Activated T-helper 2 cell treated with anti-CD3 and anti-CD28 coated beads, Interferon-gamma antibody, Interleukin-2, Interleukin-4, amounts not matched to agents 10 μg/mL and 5 μg/mL and 100 μg/mL, durations not matched to agents 14 hours and 24 hours and 36 hours (primary cell): ENCODE data around the gene SLC48A1. TPM values are rescaled to one million over a fixed set of nuclear protein-coding genes. Genes with fewer than 3 reads are reported as not detected.

Experiments
- DNase-seq: peaks from one replicate; pipeline ENCODE4 v3.0.0; 2021; ENCODE audit warnings: low spot score
- H3K27ac Mint-ChIP-seq: one replicate; pipeline ENCODE4 v1.8.0; 2021; ENCODE audit warnings: mixed read lengths
- H3K27me3 Mint-ChIP-seq: one replicate; pipeline ENCODE4 v1.8.0; 2021; ENCODE audit warnings: low read depth, mixed read lengths
- H3K36me3 Mint-ChIP-seq: one replicate; pipeline ENCODE4 v1.8.0; 2021; ENCODE audit warnings: low read depth, mixed read lengths
- H3K4me1 Mint-ChIP-seq: one replicate; pipeline ENCODE4 v1.8.0; 2021; ENCODE audit warnings: low read depth, mixed read lengths
- H3K4me3 Mint-ChIP-seq: one replicate; pipeline ENCODE4 v1.8.0; 2021; ENCODE audit warnings: low read depth, mild to moderate bottlenecking, moderate library complexity, mixed read lengths
- H3K9me3 Mint-ChIP-seq: one replicate; pipeline ENCODE4 v1.8.0; 2021; ENCODE audit warnings: mixed read lengths
- intact Hi-C: fragments of 100-400 bp; cut with micrococcal nuclease; formaldehyde crosslinking; loops from one replicate; pipeline ENCODE4 v1.15.1; 2023
- total RNA-seq: library from RNA; stranded (reverse); gene quantifications from 2 replicates; pipeline ENCODE4 v1.2.3, GENCODE V29; 2022

Gene SLC48A1
- total RNA-seq, result 7.3 and 7.4 TPM in 2 replicates

DNA sequence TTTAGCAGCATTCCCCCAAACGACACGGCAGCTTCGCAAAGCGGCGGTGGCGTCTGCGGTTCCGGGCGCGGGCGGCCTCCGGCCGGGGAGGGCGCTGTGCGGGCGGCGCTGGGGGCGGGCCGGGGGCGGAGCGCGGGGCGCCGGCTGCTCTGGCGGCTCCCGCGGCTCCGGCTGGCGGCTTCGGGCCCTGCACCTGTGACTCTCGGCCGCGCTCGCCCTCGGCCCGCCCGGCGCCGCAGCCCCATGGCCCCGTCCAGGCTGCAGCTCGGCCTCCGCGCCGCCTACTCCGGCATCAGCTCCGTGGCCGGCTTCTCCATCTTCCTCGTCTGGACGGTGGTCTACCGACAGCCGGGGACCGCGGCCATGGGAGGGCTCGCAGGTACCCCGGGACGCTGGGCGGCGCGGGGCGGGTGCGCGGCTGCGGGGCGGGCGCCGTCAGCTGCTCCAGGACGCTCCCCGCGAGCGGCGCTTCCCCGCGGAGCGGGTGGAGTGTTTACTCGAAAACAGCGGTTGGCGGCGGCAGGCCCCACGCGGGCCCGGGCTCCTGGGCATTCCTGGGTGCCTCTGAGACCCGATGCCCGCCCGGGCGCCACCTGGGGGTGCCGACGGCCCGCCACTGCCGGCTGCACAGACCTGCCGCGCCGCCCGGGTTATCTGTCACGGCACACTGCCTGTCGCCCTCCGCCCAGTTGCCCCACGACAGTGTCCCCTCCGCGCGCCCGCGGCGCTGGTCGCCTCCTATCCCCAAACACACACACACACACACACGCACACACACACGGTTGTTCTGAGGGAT is at the start of gene SLC48A1:
Gene SLC48A1, plus strand, starts transcription at position 177 of the 796 bp plus-strand sequence. Its CDS starts 67 bp downstream, at position 244.
- Mint-ChIP-seq H3K4me3 (peak within 1 kb of the TSS; percentile 88), H3K27me3 (peaks cover 10% of the 10 kb centered on the region), H3K27ac (peak within 1 kb of the TSS; percentile 62), H3K36me3 (no peaks in the 10 kb centered on the region), H3K9me3 (no peaks in the 10 kb centered on the region), H3K4me1 (peaks cover 31% of the 10 kb centered on the region)
- intact Hi-C loops, result no loop called here
- peak; percentile 72 for DNase-seq

- no peaks in the 10 kb centered on the region for H3K27me3 Mint-ChIP-seq
- H3K9me3 Mint-ChIP-seq, result no peaks in the 10 kb centered on the region
- no peak within 1 kb of the TSS for H3K27ac Mint-ChIP-seq
- H3K4me3 Mint-ChIP-seq, result no peak within 1 kb of the TSS
- DNase-seq, result no peak
- peaks cover 21% of the 10 kb centered on the region for H3K4me1 Mint-ChIP-seq
- no peaks in the 10 kb centered on the region for H3K36me3 Mint-ChIP-seq
- intact Hi-C loops, result no loop called here
Measured at GRCh38 chr12:47725091-47725772, 47.8 kb upstream of the SLC48A1 start, which contains the start of gene ENDOU. Gene ENDOU, minus strand, starts transcription at chr12:47725490. Its CDS starts 77 bp downstream, at chr12:47725413.

DNA sequence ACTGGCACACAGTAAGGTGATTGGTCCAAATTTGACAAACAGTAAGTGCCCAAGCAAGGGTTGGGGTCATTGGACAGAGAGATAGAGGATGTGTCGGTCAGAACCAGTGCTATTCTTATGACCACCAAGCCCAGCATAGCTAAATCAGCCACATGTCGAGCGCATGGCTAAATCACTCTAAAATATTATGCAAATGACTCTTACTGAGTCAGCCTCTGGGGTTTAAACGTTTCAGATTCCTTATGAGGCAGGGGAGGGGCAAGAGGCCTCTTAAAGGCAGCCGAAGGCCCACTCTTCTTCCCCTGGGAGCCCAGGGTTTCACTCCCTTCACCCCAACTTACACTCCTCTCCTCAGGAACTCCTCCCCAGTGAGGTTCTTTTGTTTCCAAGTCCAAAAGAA is 47.1 kb upstream of the SLC48A1 start:
- no peak overlapping the region for H3K27ac Mint-ChIP-seq
- no peaks in the 10 kb centered on the region for H3K36me3 Mint-ChIP-seq
- intact Hi-C loops, result no loop called here
- H3K9me3 Mint-ChIP-seq, result no peaks in the 10 kb centered on the region
- H3K27me3 Mint-ChIP-seq, result no peaks in the 10 kb centered on the region
- H3K4me3 Mint-ChIP-seq, result no peak overlapping the region
- DNase-seq, result no peak
- peaks cover 21% of the 10 kb centered on the region for H3K4me1 Mint-ChIP-seq

DNA sequence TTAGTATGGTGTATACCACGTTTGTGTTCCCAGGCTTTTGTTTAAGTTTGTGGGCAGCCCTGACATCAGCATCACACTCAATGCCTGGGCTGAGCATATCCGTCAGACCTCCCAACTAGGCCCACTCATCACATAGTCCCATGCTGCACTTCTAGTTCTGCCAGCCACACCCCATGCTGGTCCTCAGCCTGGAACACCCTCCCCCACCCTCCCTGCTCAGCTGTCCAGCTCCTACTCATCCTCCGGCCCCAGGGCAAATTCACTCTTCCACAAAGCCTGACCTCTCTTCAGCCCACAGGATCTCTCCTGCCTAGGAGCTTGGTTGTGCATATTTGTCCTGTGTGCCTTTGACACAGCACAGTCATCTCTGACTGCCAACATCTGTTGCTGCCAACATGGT is 43.8 kb upstream of the SLC48A1 start:
- no peak overlapping the region for H3K27ac Mint-ChIP-seq
- H3K4me3 Mint-ChIP-seq, result no peak overlapping the region
- no peaks in the 10 kb centered on the region for H3K27me3 Mint-ChIP-seq
- DNase-seq, result no peak
- no peaks in the 10 kb centered on the region for H3K9me3 Mint-ChIP-seq
- no peaks in the 10 kb centered on the region for H3K36me3 Mint-ChIP-seq
- intact Hi-C loops, result no loop called here
- H3K4me1 Mint-ChIP-seq, result no peaks in the 10 kb centered on the region

DNA sequence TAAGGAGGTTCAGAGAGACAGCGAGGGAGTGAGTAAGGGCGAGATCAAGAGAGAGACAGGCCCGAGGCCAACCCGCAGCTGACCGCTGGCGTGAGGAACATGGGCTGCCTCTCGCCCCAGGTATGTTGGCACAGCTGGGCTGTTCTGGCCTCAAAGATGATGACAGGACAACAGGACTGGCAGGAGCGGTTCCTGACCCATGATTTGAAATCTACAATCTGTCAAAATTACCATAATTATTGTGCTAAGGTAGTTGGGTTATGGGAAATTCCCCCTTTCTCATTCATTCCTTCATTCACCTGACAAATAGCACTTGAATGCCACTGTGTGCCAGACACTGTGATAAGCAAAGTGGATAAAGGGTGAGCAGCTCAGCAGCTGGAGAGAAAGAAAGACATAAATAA is 42.7 kb upstream of the SLC48A1 start:
- Mint-ChIP-seq H3K27me3 (no peaks in the 10 kb centered on the region), H3K4me1 (no peaks in the 10 kb centered on the region), H3K36me3 (no peaks in the 10 kb centered on the region), H3K4me3 (no peak overlapping the region), H3K9me3 (no peaks in the 10 kb centered on the region), H3K27ac (no peak overlapping the region)
- intact Hi-C loops, result no loop called here
- no peak for DNase-seq

DNA sequence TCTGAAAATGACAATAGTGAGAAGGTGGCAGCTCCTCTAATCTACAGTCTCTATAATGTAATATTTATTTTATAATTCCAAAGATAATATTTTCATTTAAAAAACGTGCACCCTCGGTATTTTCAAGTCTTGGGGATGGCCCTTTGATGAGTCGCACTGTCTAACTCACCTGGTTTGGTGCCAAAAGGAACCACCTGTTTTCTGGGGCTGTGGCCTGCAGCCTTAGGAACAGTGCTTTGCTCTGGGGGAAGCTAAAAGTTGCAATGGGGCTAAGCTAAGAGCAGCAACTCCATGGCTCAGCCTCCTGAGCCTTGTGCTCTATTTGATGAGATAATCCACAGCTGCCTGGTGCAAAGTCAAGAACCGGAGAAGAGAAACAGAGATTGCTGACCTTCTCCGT is 41.3 kb upstream of the SLC48A1 start:
- intact Hi-C loops, result no loop called here
- Mint-ChIP-seq H3K27ac (no peak overlapping the region), H3K9me3 (no peaks in the 10 kb centered on the region), H3K4me3 (no peak overlapping the region), H3K27me3 (no peaks in the 10 kb centered on the region), H3K4me1 (no peaks in the 10 kb centered on the region), H3K36me3 (no peaks in the 10 kb centered on the region)
- DNase-seq, result no peak

GRCh38 chr12:47732504-47732903 is 40.5 kb upstream of the SLC48A1 start:
- no peaks in the 10 kb centered on the region for H3K36me3 Mint-ChIP-seq
- no peak for DNase-seq
- no peaks in the 10 kb centered on the region for H3K4me1 Mint-ChIP-seq
- intact Hi-C loops, result no loop called here
- H3K27me3 Mint-ChIP-seq, result no peaks in the 10 kb centered on the region
- no peaks in the 10 kb centered on the region for H3K9me3 Mint-ChIP-seq
- H3K4me3 Mint-ChIP-seq, result no peak overlapping the region
- H3K27ac Mint-ChIP-seq, result no peak overlapping the region

- no peak for DNase-seq
- Mint-ChIP-seq H3K27ac (no peak overlapping the region), H3K27me3 (no peaks in the 10 kb centered on the region), H3K36me3 (no peaks in the 10 kb centered on the region), H3K9me3 (no peaks in the 10 kb centered on the region), H3K4me1 (no peaks in the 10 kb centered on the region), H3K4me3 (no peak overlapping the region)
- intact Hi-C loops, result no loop called here
Measured at GRCh38 chr12:47733142-47733541, 39.9 kb upstream of the SLC48A1 start.

GRCh38 chr12:47734725-47735480 is 38.1 kb upstream of the SLC48A1 start:
- Mint-ChIP-seq H3K4me1 (no peaks in the 10 kb centered on the region), H3K27me3 (no peaks in the 10 kb centered on the region), H3K36me3 (no peaks in the 10 kb centered on the region), H3K9me3 (no peaks in the 10 kb centered on the region), H3K4me3 (no peak overlapping the region), H3K27ac (no peak overlapping the region)
- intact Hi-C loops, result no loop called here
- DNase-seq, result no peak

GRCh38 chr12:47735649-47736048 is 37.4 kb upstream of the SLC48A1 start:
- Mint-ChIP-seq H3K9me3 (no peaks in the 10 kb centered on the region), H3K4me3 (no peak overlapping the region), H3K27ac (no peak overlapping the region), H3K27me3 (no peaks in the 10 kb centered on the region), H3K36me3 (no peaks in the 10 kb centered on the region), H3K4me1 (no peaks in the 10 kb centered on the region)
- intact Hi-C loops, result no loop called here
- no peak for DNase-seq

- Mint-ChIP-seq H3K4me1 (peaks cover 1% of the 10 kb centered on the region), H3K36me3 (no peaks in the 10 kb centered on the region), H3K4me3 (no peak overlapping the region), H3K9me3 (no peaks in the 10 kb centered on the region), H3K27me3 (no peaks in the 10 kb centered on the region), H3K27ac (no peak overlapping the region)
- no peak for DNase-seq
- intact Hi-C loops, result no loop called here
Measured at GRCh38 chr12:47736216-47736615, 36.8 kb upstream of the SLC48A1 start.

DNA sequence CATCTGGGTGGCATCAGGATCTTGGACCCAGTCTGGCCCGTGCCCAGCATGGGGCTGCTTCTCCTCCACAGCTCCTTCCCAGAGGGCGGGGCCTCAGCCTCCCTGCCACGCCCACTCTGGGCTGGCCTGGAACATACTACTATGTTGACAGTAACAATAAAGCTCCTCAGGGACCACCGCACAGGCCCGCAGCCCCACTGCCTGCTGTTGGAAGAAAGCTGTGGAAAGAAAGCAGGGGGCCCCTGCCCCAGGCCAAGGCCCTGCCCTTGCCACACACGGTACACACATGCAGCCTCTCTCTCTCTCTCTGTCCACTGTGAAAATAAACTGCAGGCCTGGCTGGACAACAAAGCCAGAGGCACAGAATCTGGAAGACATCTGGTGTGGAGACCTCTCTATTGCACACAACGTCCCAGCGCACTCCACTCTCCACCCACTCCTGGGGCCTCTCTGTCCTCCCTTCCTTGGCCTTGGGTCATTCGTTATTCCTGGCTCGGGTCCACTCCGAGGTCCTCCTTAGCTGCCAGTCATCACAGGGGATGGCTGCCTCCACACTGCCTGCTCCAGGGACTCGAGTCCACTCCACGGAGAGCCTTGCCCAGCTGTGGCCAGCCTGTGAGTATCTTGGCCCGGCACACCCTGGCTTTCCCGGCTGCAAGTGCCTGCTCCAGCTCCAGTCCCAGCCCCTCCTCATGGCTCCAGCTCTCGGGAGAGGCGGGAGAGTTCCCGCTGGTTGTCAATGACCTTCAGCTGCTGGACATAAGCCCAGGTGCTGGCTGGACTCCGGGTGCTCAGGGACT is 36.0 kb upstream of the SLC48A1 start:
- Mint-ChIP-seq H3K9me3 (no peaks in the 10 kb centered on the region), H3K36me3 (no peaks in the 10 kb centered on the region), H3K4me1 (peaks cover 3% of the 10 kb centered on the region), H3K27me3 (no peaks in the 10 kb centered on the region), H3K27ac (no peak overlapping the region), H3K4me3 (no peak overlapping the region)
- intact Hi-C loops, result no loop called here
- DNase-seq, result no peak
